ENCODE results near the gene RENBP. TPM values are rescaled to one million over a fixed set of nuclear protein-coding genes. Genes with fewer than 3 reads are reported as not detected.
A peak's percentile ranks its signal among the peaks of the same experiment; 100 is the strongest.

Gene RENBP
- total RNA-seq, 1 experiment from 2014 or later: 5.7 TPM

- no peaks in the 10 kb centered on the region for H3K36me3 ChIP-seq (ENCODE audit: insufficient read depth, low read length, poor library complexity, severe bottlenecking)
- H3K4me1 ChIP-seq (ENCODE audit: insufficient read depth, low read length, poor library complexity, severe bottlenecking): peaks cover 20% of the 10 kb centered on the region
- TF ChIP-seq EZH2 (IDR thresholded peaks at IDR 0.05; ENCODE audit: borderline replicate concordance, low read depth, low read length, poor library complexity, severe bottlenecking): no peak
- TF ChIP-seq, protein P1, sequence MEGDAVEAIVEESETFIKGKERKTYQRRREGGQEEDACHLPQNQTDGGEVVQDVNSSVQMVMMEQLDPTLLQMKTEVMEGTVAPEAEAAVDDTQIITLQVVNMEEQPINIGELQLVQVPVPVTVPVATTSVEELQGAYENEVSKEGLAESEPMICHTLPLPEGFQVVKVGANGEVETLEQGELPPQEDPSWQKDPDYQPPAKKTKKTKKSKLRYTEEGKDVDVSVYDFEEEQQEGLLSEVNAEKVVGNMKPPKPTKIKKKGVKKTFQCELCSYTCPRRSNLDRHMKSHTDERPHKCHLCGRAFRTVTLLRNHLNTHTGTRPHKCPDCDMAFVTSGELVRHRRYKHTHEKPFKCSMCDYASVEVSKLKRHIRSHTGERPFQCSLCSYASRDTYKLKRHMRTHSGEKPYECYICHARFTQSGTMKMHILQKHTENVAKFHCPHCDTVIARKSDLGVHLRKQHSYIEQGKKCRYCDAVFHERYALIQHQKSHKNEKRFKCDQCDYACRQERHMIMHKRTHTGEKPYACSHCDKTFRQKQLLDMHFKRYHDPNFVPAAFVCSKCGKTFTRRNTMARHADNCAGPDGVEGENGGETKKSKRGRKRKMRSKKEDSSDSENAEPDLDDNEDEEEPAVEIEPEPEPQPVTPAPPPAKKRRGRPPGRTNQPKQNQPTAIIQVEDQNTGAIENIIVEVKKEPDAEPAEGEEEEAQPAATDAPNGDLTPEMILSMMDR (conservative IDR thresholded peaks at IDR 0.05; ENCODE audit: low read depth, low read length): no peak
- H3K27me3 ChIP-seq (replicated peaks; ENCODE audit: insufficient read depth, low read depth, low read length, poor library complexity): no peaks in the 10 kb centered on the region
- no peak for DNase-seq (ENCODE audit: low spot score)
- peak overlapping the region; percentile 58 for H3K4me3 ChIP-seq (ENCODE audit: low read depth, low read length, poor library complexity, severe bottlenecking)
- H3K27ac ChIP-seq (ENCODE audit: low read depth, low read length, poor library complexity, severe bottlenecking): peak overlapping the region; percentile 94
- intact Hi-C loops (cut with micrococcal nuclease; ENCODE audit: unreplicated experiment): no loop called here
- ChIA-PET POLR2A (ENCODE audit: low non-redundant PET) (no interaction called here), CTCF (interaction anchor here (1.0 kb wide), 1 partner anchor 446 kb away, joined by 3 read pairs; no protein-coding TSS in a partner anchor)
- no peaks in the 10 kb centered on the region for H3K9me3 ChIP-seq (ENCODE audit: low read depth, low read length, poor library complexity, severe bottlenecking)
- BruUV-seq (replicated peaks): TSS peak; percentile 20
Measured at GRCh38 chrX:153927672-153927921, 16.8 kb downstream of the RENBP start.

DNA sequence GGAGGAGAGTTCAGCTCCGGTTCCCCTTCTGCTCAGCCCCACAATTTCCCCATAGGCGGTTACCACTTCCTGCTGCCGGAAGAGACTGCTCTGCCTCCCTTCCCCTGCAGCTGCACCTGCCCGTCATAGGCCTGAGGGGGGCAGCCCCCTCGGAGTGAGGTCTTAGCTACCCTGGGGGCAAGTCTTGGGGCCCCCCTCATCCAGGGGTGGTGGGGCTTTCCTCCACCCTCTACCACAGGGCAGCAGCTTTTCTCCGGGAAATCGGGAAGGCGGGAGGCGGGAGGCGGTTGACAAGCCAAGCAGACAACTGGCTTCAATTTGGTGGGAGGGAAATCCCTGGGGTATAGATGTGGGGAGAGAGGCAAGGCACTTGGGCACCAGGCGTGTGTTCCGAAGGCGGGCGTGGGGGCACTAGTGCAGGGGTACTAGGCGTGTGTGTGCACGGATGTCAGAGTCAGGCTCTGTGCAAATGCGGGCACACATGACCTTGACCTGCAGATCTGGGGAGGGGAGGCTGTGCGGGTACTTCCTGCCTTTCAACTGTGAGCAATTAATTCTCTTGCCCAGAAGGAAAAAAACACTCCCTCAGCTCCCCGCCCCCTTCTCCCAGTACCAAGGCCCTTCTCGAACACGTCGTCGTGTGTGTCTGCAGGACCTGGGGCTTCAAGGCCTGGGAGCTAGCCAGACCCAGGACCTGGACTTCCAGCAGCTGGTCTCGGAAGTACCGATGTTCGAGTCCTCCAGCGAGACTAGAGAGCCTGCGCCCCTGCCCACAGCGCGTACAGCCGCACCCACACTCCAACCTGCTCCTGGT is 17.4 kb downstream of the RENBP start:
- peak; percentile 86 for DNase-seq (ENCODE audit: low spot score)
- intact Hi-C loops (cut with micrococcal nuclease; ENCODE audit: unreplicated experiment): no loop called here
- Histone ChIP-seq H3K9me3 (ENCODE audit: low read depth, low read length, poor library complexity, severe bottlenecking) (no peaks in the 10 kb centered on the region), H3K4me1 (ENCODE audit: insufficient read depth, low read length, poor library complexity, severe bottlenecking) (peaks cover 20% of the 10 kb centered on the region), H3K27ac (ENCODE audit: low read depth, low read length, poor library complexity, severe bottlenecking) (peak overlapping the region; percentile 94), H3K36me3 (ENCODE audit: insufficient read depth, low read length, poor library complexity, severe bottlenecking) (no peaks in the 10 kb centered on the region), H3K27me3 (replicated peaks; ENCODE audit: insufficient read depth, low read depth, low read length, poor library complexity) (no peaks in the 10 kb centered on the region), H3K4me3 (ENCODE audit: low read depth, low read length, poor library complexity, severe bottlenecking) (peak overlapping the region; percentile 58)
- CTCF ChIA-PET: interaction anchor here (1.0 kb wide), 1 partner anchor 447 kb away, joined by 3 read pairs; no protein-coding TSS in a partner anchor
- TF ChIP-seq, protein P1 (conservative IDR thresholded peaks at IDR 0.05; ENCODE audit: low read depth, low read length): no peak
- TF ChIP-seq EZH2 (IDR thresholded peaks at IDR 0.05; ENCODE audit: borderline replicate concordance, low read depth, low read length, poor library complexity, severe bottlenecking): no peak
- POLR2A ChIA-PET (ENCODE audit: low non-redundant PET): no interaction called here
- BruUV-seq (replicated peaks): no TSS peak

DNA sequence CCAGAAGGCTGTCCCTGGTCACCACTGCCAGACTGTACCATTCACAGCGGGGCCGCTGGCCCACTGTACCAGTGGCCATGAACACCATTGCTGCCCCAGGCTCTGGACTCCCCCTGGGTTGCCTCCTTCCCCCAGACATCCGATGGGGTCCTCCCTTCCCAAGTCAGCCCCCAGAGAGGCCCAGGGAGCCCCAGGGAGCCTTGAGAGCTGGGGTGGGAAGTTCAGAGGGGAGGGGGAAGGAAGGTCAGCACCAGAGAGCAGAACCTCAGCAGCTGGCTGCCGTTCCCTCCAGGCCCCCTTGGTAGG is 17.9 kb downstream of the RENBP start:
- no peaks in the 10 kb centered on the region for H3K36me3 ChIP-seq (ENCODE audit: insufficient read depth, low read length, poor library complexity, severe bottlenecking)
- peaks cover 20% of the 10 kb centered on the region for H3K4me1 ChIP-seq (ENCODE audit: insufficient read depth, low read length, poor library complexity, severe bottlenecking)
- intact Hi-C loops (cut with micrococcal nuclease; ENCODE audit: unreplicated experiment): no loop called here
- H3K4me3 ChIP-seq (ENCODE audit: low read depth, low read length, poor library complexity, severe bottlenecking): peak overlapping the region; percentile 58
- TF ChIP-seq EZH2 (IDR thresholded peaks at IDR 0.05; ENCODE audit: borderline replicate concordance, low read depth, low read length, poor library complexity, severe bottlenecking): no peak
- TF ChIP-seq, protein P1 (conservative IDR thresholded peaks at IDR 0.05; ENCODE audit: low read depth, low read length): no peak
- BruUV-seq (replicated peaks): no TSS peak
- ChIA-PET CTCF (no interaction called here), POLR2A (ENCODE audit: low non-redundant PET) (no interaction called here)
- H3K27me3 ChIP-seq (replicated peaks; ENCODE audit: insufficient read depth, low read depth, low read length, poor library complexity): no peaks in the 10 kb centered on the region
- peak overlapping the region; percentile 94 for H3K27ac ChIP-seq (ENCODE audit: low read depth, low read length, poor library complexity, severe bottlenecking)
- no peaks in the 10 kb centered on the region for H3K9me3 ChIP-seq (ENCODE audit: low read depth, low read length, poor library complexity, severe bottlenecking)
- no peak for DNase-seq (ENCODE audit: low spot score)

Data from A673 (cell line).